Esophagus muscularis mucosa (tissue), 4 donors: Measurements from ENCODE around the gene JAK3.

Experiments
- EP300 ChIP-seq: sonication (generic); formaldehyde crosslinking; IDR thresholded peaks from one replicate; pipeline ENCODE4 v1.6.1; 2017; ENCODE audit warnings: antibody characterized with exemption
- POLR2A ChIP-seq: fragments of 450-650 bp; IDR thresholded peaks from one replicate; pipeline ENCODE4 v1.6.1; 2017; ENCODE audit warnings: antibody characterized with exemption, moderate library complexity, mild to moderate bottlenecking, low read depth
- POLR2AphosphoS5 ChIP-seq, 2 donors: sonication (generic); formaldehyde crosslinking; IDR thresholded peaks; one replicate each; pipeline ENCODE4 v1.6.1; 2017; ENCODE audit warnings: antibody characterized with exemption in 2 of 2
- TF ChIP-seq, protein P1 (sequence below), 3 experiments: fragments of 200-600 bp in 2 of 3; fragments of 450-650 bp in 1 of 3; sonication (generic) in 2 of 3; IDR thresholded peaks; one replicate each; pipeline ENCODE4 v1.5.1; 2017 to 2019; ENCODE audit warnings: antibody characterized with exemption in 3 of 3, mild to moderate bottlenecking in 2 of 3, moderate library complexity in 1 of 3

DNA sequence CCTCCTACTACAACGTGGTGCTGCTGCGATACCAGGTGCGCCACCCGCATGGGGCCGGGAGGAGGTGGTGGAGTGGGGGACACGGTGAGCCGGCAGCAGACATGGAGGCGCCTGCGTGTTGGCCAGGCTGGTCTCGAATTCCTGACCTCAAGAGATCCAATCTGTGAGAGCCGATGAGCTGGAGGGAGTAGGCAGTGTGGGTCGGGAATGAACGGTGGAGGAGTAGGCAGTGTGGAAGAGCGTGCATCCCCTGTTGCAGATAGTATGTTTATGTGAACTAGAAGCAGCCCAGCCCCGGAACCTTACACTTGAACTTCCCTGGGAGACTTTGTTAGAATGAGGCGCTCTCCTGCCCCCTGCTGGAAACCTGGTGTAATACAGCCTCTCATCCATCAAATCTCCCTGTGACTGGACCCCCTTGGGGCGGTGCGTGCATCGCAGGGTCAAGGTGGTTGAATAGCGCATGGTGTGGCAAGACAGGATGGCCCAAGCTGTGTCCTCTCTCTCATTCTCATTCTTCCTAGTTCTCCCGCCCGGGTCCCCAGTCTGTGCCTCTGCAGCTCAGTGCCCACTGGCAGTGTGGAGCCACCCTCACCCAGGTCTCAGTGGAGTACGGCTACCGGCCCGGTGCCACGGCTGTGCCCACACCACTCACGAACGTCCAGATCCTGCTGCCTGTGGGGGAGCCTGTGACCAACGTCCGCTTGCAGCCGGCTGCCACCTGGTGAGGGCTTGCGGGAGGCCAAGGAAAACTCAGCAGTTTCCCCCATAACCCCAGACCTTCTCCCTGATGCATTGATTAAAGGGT lies 63.4 kb downstream of the JAK3 start:
- TF ChIP-seq, protein P1, sequence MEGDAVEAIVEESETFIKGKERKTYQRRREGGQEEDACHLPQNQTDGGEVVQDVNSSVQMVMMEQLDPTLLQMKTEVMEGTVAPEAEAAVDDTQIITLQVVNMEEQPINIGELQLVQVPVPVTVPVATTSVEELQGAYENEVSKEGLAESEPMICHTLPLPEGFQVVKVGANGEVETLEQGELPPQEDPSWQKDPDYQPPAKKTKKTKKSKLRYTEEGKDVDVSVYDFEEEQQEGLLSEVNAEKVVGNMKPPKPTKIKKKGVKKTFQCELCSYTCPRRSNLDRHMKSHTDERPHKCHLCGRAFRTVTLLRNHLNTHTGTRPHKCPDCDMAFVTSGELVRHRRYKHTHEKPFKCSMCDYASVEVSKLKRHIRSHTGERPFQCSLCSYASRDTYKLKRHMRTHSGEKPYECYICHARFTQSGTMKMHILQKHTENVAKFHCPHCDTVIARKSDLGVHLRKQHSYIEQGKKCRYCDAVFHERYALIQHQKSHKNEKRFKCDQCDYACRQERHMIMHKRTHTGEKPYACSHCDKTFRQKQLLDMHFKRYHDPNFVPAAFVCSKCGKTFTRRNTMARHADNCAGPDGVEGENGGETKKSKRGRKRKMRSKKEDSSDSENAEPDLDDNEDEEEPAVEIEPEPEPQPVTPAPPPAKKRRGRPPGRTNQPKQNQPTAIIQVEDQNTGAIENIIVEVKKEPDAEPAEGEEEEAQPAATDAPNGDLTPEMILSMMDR (IDR thresholded peaks at IDR 0.05): peak; percentile 59 to 77 (median 61)
- TF ChIP-seq POLR2AphosphoS5 (IDR thresholded peaks at IDR 0.05) (no peak), EP300 (no peak), POLR2A (no peak)
